Measurements from ENCODE around the gene SUB1.
"Not testable (repeated sequence)": the region's sequence is repeated elsewhere in the genome, so short reads cannot be mapped to it uniquely, and the experiment has no call there.

The SUB1 gene

DNA sequence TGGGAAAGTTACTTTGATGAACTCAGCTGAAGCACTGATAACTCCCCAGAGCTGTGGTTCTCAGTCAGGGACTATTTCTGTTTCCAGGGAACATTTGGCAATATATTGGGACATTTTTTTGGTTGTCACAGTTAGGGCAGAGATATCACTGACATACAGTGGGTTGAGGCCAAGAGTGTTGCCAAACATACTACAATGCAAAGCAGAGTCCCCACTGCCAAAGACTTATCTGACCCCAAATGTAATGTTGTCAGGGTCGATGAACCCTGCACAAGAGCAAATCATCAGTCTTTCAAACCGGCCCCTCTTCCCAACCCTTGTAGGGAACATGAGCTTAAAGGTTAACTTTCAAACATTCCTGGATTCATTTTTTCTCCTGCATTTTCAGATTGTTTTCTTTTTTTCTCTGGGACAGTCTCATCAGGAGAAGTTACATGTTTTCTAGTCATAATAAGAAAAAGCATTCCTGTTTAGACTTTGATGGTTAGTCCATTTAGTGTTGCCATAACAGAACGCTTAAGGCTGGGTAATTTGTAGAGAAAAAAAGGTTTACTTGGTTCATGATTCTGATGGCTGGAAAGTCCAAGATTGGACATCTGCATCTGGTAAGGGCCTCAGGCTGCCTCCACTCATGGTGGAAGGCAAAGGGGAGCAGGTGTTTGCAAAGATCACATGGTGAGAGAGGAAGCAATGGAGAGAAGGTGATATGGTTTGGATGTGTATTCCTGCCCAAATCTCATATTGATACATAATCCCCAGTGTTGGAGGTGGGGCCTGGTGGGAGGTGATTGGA lies 18.8 kb upstream of the SUB1 start:
- DNase-seq, result no peak

DNA sequence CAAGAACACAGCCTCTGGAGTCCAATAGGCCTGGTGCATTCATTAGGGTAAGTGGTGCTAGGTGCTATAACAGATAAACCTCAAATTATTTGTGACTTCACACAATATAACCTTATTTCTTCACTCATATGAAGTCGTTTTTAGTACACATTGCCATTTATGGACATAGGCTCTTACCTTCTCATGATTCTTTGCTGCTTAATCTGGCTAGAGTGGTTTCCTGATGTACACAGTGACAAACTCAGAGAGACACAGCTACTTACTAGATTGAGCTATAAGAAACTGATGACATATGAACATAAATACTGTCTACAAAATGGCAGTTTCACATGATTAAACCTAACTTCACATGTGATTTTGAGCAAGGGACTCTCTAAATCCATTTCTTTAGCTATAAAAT lies 14.2 kb upstream of the SUB1 start:
- DNase-seq, result no peak

DNA sequence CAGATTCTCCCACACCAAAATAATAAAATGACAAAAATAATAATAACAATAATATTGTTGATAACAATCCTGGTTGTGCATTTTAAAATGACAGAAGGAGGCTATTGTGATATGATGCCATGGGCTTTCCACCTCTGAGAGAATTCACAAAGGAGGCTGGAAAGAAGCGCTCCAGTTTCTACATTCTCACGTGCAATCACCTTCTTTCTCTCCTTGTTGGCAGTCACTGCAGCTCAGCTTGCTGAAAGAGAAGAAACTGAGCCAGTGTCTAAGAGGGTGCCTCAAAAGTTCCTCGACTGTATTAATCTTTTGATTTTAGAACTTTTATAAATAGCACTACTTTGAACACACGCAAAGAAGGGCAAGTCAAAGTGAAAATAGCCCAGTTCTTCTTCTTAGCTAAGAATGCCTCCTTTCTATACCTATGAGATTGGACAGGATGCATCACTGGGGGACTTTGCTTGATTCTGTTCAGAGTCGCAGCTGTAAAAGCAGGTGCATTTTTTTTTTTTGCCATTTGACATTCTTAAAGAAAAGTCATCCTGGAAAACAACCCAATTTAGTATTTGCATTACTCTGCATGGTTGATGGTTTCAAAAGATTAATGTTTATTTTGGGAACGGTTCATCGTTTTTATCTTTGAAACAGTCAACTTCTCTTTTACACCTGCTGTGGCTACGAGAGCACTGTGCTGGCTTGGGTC lies 12.4 kb upstream of the SUB1 start:
- DNase-seq, result no peak

DNA sequence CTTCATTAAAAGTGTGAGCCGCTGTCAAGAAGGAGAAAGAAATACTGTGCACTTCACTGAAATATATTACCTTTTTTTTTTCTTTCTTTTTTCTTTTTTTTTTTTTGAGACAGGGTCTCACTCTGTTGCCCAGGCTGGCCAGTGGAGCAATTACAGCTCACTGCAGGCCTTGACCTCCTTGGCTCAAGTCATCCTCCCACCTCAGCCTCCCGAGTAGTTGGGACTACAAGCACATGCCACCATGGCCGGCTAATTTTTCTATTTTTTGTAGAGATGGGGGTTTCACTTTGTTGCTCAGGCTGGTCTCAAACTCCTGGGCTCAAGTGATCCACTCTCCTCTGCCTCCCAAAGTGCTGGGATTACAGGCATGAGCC lies 11.9 kb upstream of the SUB1 start:
- DNase-seq, result not testable (repeated sequence)

DNA sequence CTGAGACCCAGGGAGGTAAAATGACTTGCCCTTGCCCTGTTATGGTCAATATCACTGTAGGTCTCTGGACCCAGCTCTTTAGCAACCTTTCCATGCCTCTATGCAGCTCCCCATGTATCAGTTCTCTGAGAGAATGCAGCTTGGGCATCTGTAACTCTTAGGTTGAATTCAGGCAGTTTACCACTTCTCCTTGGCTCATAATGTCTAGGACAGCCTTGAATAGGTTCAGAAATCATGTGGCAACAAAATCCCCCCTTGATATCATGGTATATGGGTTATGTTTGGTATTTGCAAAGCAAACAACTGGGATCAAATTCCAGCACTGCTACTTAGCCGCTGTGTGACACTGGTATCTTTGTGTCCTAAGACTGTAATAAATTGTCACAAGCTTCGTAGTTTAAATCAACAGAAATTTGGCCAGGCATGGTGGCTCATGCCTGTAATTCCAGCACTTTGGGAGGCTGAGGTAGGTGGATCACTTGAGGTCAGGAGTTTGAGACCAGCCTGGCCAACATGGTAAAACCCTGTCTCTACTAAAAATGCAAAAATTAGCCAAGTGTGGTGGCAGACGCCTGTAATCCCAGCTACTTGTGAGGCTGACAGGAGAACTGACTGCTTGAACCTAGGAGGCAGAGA lies 10.7 kb upstream of the SUB1 start:
- no peak for DNase-seq

DNA sequence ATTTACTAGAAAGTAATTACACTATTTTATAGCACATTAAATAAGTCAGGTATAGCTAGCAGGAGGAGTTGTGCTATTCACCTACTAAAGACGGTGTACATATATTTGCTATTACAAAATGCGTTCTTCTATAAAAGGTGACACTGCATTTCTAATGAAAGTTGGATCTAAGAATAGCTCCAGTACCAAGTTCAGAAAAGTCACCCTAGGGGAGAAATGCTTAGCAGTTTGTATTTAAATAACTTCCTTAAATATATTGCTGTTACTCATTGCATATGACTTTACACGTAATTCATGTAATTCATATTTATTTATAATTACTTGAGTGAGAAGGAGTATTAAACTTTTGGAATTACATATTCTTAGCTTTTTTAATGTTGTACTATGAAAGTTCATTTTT lies 7.0 kb upstream of the SUB1 start:
- no peak for DNase-seq

DNA sequence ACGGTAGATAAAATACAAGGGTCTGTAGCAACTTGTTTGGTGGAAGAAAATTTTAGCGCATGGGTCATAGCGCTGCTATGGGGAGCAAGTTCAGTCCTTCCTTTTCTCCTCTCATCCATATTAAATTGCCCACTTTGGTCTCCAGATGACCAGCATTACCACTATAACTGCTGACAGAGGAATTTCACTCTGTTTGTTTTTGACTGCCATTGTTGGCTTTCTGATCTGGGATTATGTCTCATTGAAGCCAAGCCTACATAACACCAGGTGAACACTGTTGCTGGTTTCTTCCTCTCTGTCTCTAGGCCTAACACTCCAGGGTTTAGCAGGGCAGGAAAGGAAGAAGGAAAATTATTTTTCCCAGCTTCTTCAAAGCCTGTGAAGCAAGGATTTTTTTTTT lies 6.6 kb upstream of the SUB1 start:
- DNase-seq, result no peak

DNA sequence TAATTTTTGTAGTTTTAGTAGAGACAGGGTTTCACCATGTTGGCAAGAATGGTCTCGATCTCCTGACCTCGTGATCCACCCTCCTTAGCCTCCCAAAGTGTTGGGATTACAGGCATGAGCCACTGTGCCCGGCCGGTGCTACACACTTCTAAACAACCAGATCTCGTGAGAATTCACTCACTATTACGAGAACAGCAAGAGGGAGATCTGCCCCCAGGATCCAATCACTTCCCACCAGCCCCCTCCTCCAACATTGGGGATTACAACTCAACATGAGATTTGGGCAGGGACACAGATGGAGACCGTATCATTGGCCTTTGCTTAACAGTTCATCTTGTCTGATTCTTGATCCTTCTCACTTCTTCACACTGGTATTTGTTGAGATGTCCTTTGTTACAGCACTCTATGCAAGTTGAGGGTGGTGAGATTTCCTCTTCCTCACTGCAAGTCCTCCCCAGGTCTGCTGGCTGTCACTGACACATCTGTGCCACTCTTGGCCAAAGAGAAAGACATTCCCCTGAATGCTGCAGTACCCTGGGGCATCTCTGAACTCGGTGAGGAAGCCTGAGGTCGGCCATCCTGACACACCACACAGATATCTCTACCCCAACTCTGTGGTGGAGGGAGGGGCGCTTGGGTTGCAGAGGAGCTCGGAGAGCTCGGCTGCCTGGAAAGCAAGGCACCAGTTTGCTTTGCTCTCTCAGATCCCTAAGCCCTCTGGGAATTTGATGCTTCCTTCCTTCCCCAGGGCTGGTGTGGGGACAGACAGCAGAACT lies 4.2 kb upstream of the SUB1 start:
- no peak for DNase-seq

DNA sequence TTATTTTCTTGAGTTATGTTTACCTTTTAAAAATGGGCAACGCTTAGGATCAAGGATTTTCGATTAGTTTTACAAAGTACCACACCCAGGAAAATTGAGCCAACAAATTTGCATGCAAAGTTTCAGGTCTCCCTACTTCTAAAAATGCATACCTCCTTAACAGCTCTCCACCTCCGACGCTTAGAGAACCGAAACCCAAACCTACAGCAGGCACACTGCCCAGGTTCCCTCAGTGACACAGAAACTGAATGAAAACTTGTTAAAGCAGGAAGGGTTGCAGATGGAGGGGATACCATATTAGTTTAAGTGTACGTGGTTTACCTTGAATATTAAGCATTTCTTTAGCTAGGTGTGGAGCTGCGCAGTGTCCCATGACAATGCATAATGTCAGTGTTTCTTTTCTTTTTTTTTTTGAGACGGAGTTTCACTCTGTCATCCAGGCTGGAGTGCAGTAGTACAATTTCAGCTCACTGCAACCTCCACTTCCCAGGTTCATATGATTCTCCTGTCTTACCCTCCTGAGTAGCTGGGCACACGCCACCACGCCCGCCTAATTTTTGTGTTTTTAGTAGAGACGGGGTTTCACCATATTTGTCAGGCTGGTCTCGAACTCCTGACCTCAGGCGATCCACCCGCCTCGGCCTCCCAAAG lies 1.6 kb upstream of the SUB1 start:
- peak; percentile 35 for DNase-seq

DNA sequence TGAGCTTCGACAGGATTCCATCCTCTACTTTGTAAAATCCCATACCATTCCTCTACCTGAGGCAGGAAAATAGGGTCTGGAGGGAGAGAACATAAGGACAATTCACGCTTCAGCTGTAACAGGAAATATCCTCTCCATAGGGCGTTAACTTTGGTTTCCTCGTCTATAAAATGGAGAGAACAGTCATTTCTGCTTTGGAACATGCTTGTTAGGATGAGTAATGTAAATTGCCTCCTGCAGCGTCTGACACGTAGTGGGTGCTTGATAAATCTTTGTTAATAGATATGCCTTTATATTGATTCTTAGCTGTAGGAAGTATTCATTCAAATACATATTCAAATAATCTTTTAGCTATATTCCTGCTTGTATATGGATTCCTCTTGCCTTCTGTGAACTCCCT lies 711 bp upstream of the SUB1 start:
- DNase-seq, result no peak

DNA sequence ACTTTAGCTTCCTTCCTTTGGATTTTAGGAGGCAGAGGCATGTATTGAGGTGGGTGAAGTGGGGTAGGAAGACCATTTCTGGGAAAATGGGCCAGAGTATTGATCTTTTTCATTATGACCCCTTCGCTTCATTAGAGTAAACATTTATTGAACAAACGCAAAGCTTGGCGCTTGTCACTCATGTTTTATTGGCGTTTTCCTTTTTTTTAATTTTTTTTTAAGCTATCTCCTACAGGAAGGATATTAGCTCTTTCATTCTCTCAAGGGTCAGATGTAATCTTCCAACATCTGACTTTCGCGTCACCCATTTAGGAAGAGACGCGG lies 273 bp upstream of the SUB1 start:
- no peak for DNase-seq

DNA sequence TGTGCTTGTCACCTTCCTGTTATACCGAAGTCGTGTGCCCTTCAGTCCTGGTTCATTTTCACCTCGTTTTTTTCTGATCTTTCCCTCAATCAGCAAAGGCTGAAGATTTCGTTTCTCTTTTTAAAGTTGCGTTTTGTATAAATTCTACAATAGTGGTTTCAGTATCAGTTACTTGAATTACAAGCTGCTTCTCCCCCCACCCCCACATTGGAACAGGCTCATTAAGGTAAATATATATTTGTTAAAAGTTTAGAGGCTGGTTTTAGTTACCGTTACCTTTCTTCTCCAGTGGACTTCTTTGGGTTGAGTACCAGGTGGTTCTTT lies 881 bp downstream of the SUB1 start:
- peak; percentile 50 for DNase-seq

DNA sequence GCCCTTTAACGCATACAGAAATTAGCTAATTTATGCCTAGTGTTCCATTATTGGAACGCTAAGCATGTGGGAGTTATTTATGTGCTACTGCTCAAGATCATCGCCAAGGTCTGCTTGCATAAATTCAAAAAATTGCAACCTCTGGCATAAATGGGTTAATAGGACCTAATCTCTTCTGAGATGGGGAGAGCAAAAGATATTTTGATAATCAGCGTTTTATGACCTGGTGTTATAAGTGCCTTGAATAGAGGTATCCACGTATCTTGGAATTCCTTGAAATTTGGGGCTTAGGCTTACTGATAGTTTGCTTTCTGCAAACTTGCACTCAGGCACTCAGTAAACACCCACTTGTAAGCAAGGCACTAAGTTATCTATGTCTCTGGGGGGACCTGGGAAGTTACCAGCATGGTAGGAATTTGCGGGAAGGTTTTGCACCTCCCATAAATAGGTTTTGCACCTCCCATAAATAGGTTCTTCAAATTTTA lies 1.8 kb downstream of the SUB1 start:
- no peak for DNase-seq

DNA sequence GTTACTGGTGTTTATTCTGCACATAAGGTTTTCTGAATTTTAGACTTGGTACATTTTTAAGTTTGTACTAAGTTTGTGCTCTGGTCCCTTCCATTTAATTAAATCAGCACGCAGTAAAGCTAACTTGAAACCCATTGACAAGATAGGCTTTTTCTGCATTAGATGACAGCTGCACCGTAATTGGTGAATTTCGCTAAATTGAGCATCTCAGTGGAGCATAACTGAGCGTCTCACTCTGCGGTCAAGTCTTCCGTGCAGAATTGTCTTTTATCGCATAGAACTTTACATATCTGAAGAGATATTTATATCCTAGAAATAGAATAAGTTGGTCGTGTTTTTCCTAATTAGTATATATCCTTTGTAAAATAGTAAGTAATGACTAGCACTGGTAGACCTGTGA lies 4.1 kb downstream of the SUB1 start:
- DNase-seq, result no peak

DNA sequence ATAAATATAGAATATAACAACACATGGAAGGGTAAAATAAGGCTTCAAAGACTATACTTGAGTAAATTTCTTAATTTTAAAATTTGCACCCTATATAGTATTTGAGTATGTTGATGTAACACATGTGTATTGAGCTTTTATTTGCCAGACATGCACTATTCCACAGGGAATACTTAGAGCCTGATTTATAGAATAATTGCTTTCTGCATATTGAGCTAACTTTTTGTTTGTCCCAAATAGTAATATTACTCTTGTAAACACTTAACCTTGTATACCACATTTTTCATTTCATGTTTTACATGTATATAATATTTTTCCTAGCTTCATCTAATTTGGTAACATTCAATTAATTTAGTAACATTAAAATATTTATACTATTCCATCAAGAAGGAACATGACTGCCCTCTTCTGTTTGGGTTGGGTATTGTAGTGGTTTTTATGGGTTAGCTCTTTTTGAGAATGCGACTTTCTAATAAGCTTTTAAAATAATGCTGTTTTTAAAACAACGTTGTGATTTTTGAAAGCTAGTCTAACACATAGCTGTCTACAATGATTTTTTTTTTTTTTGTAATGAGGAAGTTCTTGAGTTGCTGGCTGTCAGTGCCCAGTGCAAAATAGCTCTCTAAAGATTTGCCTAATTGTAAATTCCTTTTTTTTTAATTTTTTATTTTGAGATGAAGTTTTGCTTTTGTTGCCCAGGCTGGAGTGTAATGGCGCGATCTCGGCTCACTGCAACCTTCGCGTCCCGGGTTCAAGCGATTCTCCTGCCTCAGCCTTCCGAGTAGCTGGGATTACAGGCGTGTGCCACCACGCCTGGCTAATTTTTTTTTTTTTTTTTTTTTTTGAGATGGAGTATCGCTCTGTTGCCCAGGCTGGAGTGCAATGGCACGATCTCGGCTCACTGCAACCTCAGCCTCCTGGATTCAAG lies 4.8 kb downstream of the SUB1 start:
- DNase-seq, result no peak

DNA sequence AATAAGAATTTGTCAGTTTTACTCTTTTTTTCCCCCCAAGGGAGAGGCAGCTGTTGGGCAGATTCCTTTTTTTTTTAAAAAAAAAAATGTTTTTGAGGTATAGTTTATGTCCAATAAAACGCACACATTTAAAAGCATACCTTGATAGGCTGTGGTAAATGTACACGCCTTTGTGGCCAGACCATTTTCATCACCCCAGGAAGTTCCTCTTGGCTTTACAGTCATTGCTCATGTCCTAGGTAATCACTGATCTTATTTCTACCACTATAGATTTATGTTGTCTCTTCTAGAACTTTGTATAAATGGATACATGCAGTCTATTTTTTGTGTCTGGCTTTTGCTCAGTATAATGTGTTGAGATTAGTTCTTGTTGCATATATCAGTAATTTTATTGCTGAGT lies 9.8 kb downstream of the SUB1 start:
- DNase-seq, result no peak

DNA sequence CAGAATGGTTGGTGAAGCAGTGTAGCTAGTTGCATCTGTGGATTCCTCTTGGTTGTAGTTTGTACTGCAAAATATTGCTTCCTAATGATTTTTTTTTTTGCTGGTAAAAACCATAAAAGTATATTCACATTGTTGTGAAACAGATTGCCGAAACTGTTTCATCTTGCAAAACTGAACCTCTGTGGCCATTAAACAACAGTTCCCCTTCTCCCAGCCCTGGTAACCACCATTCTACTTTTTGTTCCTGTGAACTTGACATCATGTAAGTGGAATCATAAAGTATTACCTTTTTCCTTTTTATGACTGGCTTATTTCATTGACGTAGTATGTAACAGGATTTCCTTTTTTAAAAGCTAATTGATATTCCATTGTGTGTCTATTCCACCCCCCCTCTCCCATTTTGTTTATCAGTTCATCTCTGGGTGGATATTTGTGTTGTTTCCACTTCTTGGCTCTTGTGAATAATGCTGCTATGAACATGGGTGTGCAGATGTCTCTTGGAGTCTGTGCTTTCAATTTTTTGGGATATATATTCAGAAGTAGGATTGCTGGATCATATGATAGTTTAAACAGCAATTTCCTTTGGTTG lies 11.8 kb downstream of the SUB1 start:
- DNase-seq, result no peak

DNA sequence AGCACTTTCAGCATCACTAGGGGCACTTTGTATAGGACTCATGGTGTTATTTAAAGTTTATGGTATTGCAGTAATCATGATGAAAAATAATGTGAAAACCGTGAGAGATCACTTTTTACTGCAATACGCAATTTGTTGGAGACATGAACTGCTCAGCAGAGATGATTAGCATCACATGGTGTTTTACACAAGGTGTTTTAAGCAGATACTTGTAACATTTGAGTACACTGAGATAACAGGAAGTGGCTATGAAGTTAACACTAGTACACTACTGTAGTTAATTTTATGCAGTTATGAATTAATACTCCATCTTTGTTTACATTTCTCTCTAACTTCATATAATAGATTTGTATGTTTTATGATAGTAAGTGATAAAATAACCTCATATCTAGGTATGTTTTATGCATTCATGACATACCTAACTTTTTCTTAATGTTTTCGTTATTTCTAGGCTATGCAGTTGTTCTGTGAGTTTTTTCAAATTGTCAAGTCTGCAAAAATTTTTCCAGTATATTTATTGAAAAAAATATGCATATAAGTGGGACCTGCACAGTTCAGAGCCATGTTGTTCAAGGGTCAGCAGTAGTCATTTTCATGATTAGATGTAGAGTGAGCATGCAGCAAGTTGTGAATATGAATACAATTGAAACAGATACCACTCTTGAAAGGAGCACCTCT lies 13.0 kb downstream of the SUB1 start:
- DNase-seq, result no peak

DNA sequence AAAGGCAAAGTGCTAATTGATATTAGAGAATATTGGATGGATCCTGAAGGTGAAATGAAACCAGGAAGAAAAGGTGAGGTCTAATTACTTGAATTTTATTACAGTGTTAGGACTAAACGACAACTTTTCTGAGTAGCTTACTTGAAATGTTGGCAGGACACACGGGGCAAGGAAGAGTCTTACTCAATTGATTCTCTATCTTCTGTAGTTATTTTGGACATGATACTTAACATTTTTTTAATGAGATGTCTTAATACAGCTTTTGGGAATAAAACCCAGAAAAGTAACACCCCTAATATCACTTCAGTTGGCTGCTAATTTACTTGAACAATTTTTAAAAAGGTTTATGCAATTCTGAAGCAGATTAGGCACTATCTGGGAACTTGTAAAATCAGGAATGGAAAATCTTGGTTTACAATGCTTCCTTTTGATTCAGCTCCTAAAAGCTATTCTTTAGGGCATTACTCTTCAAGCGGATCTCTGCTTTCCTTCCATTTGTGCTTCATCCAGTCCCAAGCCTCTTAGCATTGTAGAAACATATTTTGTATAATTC lies 13.7 kb downstream of the SUB1 start:
- no peak for DNase-seq

DNA sequence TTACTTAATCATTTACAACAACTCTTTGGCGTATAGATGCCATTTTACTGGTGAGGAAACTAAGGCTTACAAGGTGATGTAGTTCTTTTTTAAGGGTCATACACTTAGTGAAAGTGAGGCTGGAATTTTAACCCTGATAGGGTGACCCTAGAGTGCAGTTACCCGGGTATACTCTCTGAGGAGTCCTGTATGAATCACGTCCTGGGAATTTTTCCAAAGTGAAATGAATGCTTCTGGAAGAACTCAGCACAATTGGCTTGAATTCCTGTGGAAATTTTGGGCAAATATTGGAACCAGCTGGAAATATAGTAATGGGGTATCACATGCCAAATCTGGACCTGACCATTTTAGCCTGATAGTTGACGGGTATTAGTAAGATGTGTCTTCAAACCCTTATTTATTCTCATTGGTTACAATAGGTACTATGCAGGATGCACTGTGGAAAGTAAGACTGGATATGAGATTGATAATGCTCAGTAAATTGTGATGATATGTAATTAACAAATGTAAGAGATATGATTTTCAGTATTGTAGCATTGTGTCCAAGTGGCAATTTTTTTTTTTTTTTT lies 14.8 kb downstream of the SUB1 start:
- DNase-seq, result no peak

All from stimulated activated naive CD4-positive, alpha-beta T cell treated with Interleukin-2 at 50 U/mL for 16 hours (primary cell).